Transverse colon (tissue), 4 donors: ENCODE results near the gene SDHAF3. TPM values are rescaled to one million over a fixed set of nuclear protein-coding genes. Genes with fewer than 3 reads are reported as not detected.

Experiments used
- DNase-seq: peaks from one replicate; pipeline ENCODE4 v3.0.0-alpha.2; 2019
- H3K27ac ChIP-seq, 4 donors: fragments of 200-600 bp; sonication (generic); 2 replicates each; pipeline ENCODE4 v1.5.1; 2016 to 2018; ENCODE audit warnings: inconsistent platforms in 4 of 4
- H3K27me3 ChIP-seq: fragments of 200-600 bp; sonication (generic); 2 replicates; pipeline ENCODE4 v1.5.1; 2017; ENCODE audit warnings: inconsistent platforms
- H3K36me3 ChIP-seq, 4 donors: fragments of 200-600 bp; sonication (generic); 2 replicates each; pipeline ENCODE4 v1.5.1; 2017 to 2019; ENCODE audit warnings: inconsistent platforms in 4 of 4
- H3K4me1 ChIP-seq, 4 donors: fragments of 200-600 bp; sonication (generic); 2 replicates each; pipeline ENCODE4 v1.5.1; 2017 to 2020; ENCODE audit warnings: inconsistent platforms in 4 of 4
- H3K4me3 ChIP-seq, 4 donors: fragments of 200-600 bp; sonication (generic); 1 replicate in 1 of 4; 2 replicates in 3 of 4; pipeline versions ENCODE4 v1.5.1 to v1.6.1; 2017 to 2019; ENCODE audit warnings: inconsistent platforms in 4 of 4
- H3K9me3 ChIP-seq, 2 donors: fragments of 200-600 bp; sonication (generic); 2 replicates each; pipeline ENCODE4 v1.5.1; 2017 to 2019; ENCODE audit warnings: inconsistent platforms in 2 of 2
- CTCF ChIP-seq, 5 experiments: fragments of 200-600 bp in 3 of 5; fragments of 450-650 bp in 2 of 5; sonication (generic) in 3 of 5; IDR thresholded peaks; 1 replicate in 2 of 5; 2 replicates in 3 of 5; pipeline ENCODE4 v1.5.1; 2016 to 2017; ENCODE audit warnings: antibody characterized with exemption in 5 of 5, inconsistent platforms in 3 of 5, mild to moderate bottlenecking in 2 of 5, moderate library complexity in 1 of 5
- EP300 ChIP-seq: sonication (generic); formaldehyde crosslinking; IDR thresholded peaks from one replicate; pipeline ENCODE4 v1.6.1; 2017; ENCODE audit warnings: antibody characterized with exemption, low read depth
- POLR2A ChIP-seq: fragments of 450-650 bp; IDR thresholded peaks from one replicate; pipeline ENCODE4 v1.6.1; 2016; ENCODE audit warnings: antibody characterized with exemption, mild to moderate bottlenecking, moderate library complexity
- POLR2AphosphoS5 ChIP-seq, 3 donors: sonication (generic); formaldehyde crosslinking; IDR thresholded peaks; one replicate each; pipeline ENCODE4 v1.6.1; 2016; ENCODE audit warnings: antibody characterized with exemption in 3 of 3
- WGBS, 2 donors: methylation state at CpG; one replicate each; pipeline ENCODE4 v1.1.5; 2018; ENCODE audit warnings: low coverage in 1 of 2; 5-methylcytosine and 5-hydroxymethylcytosine counted together
- in situ Hi-C, 4 donors: fragments of 200-750 bp; cut with MboI; loops; one replicate each; pipeline versions ENCODE4 v1.15.0 to v1.15.1; 2017; ENCODE audit warnings: low sequenced_read_pairs in 3 of 4, low pct_ligation_motif_present in 1 of 4, low pct_unique_long_range_greater_than_20kb in 1 of 4
- intact Hi-C: fragments of 100-400 bp; cut with DNase I; formaldehyde crosslinking; loops from one replicate; pipeline ENCODE4 v1.15.1; 2023; ENCODE audit warnings: low total_unique reads
- total RNA-seq, 4 donors: library from RNA; depleted of rRNA; stranded (reverse); fragments of >200 nt; gene quantifications; one replicate each; pipeline ENCODE4 v1.1.0, GENCODE V29; 2016

The SDHAF3 gene
- total RNA-seq, 4 donors from 2014 or later = 0.60 to 7.5 (median 5.3) TPM; not detected in 1

DNA sequence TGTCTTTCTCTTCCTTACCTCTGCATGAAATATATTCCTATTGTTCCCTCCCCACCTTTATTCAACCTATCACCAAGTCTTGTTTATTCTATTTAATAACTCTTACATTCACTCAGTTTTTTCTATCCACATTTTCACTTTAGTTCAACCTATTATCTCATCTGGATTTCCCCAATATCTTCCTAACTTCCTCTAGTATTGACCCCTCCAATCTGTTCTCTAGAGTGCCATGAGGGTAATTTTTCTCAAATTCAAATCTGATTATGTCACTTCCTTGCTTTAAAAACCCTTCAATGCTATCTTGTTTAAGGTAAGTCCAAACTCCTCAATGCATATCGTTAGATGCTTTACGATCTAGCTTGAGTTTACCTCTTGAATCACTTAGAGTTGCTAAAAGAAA lies 86.5 kb downstream of the SDHAF3 start:
- H3K9me3 ChIP-seq = no peaks in the 10 kb centered on the region
- no peaks in the 10 kb centered on the region for H3K27me3 ChIP-seq
- H3K36me3 ChIP-seq = no peaks in the 10 kb centered on the region
- DNase-seq = no peak
- H3K4me3 ChIP-seq = no peak overlapping the region
- WGBS, 2 donors = 59 to 61% methylated on average over 2 of the region's 2 CpGs
- H3K4me1 ChIP-seq = no peaks in the 10 kb centered on the region
- in situ Hi-C loops = no loop called here
- H3K27ac ChIP-seq = no peak overlapping the region
- intact Hi-C loops = no loop called here
- TF ChIP-seq POLR2AphosphoS5 (IDR thresholded peaks at IDR 0.05) = no peak
- TF ChIP-seq CTCF (IDR thresholded peaks at IDR 0.05) = no peak
- TF ChIP-seq POLR2A = no peak
- TF ChIP-seq EP300 = no peak

- in situ Hi-C loops (no loop called here), intact Hi-C loops (no loop called here)
- TF ChIP-seq EP300 (no peak), CTCF (IDR thresholded peaks at IDR 0.05) (no peak), POLR2AphosphoS5 (IDR thresholded peaks at IDR 0.05) (no peak), POLR2A (no peak)
- Histone ChIP-seq H3K4me1 (no peaks in the 10 kb centered on the region), H3K27me3 (no peaks in the 10 kb centered on the region), H3K4me3 (no peak overlapping the region), H3K36me3 (no peaks in the 10 kb centered on the region), H3K9me3 (no peaks in the 10 kb centered on the region), H3K27ac (no peak overlapping the region)
- WGBS, 2 donors = 60 to 62% methylated on average over 3 of the region's 3 CpGs
- DNase-seq = no peak
Measured at GRCh38 chr7:97204821-97205220, 87.3 kb downstream of the SDHAF3 start.

- DNase-seq = peak; percentile 74
- in situ Hi-C loops = no loop called here
- Histone ChIP-seq H3K9me3 (no peaks in the 10 kb centered on the region), H3K4me1 (no peaks in the 10 kb centered on the region), H3K36me3 (no peaks in the 10 kb centered on the region), H3K27me3 (no peaks in the 10 kb centered on the region), H3K27ac (no peak overlapping the region), H3K4me3 (no peak overlapping the region)
- 38% methylated on average over 7 of the region's 7 CpGs; no CpG with 5 or more reads in 1 of the 2 donors for WGBS, 2 donors
- intact Hi-C loops = no loop called here
- TF ChIP-seq POLR2AphosphoS5 (IDR thresholded peaks at IDR 0.05) = no peak
- TF ChIP-seq CTCF (IDR thresholded peaks at IDR 0.05) = no peak
- TF ChIP-seq EP300 = no peak
- TF ChIP-seq POLR2A = no peak
Measured at GRCh38 chr7:97215556-97215955, 98.1 kb downstream of the SDHAF3 start.

DNA sequence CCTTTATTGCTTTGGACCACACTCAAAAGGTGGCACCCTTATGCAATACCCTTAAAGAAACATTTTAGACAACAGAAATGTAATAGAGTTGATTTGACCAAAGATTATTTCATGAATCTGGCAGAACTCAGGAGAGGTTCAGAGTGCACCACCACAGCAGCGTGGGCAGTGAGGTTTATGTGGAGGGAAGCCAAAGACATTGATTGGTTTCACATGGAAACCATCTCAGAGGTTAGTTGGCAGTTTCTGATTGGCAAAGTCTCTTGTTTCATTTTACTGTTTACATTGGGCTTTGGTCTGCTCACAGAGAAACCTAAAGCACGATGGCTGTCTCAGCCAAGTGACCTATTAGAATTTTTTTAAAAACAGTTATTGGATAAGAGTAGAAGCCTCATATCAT lies 101.3 kb downstream of the SDHAF3 start:
- WGBS, 2 donors = 0 to 23% methylated on average over 1 to 2 of the region's 2 CpGs
- intact Hi-C loops = no loop called here
- no peak overlapping the region for H3K27ac ChIP-seq
- no peaks in the 10 kb centered on the region for H3K9me3 ChIP-seq
- in situ Hi-C loops = no loop called here
- TF ChIP-seq EP300 (no peak), POLR2A (no peak), CTCF (IDR thresholded peaks at IDR 0.05) (no peak), POLR2AphosphoS5 (IDR thresholded peaks at IDR 0.05) (no peak)
- no peaks in the 10 kb centered on the region for H3K27me3 ChIP-seq
- no peaks in the 10 kb centered on the region for H3K36me3 ChIP-seq
- no peak overlapping the region for H3K4me3 ChIP-seq
- no peak for DNase-seq
- H3K4me1 ChIP-seq = no peaks in the 10 kb centered on the region
